K562 (cell line): ENCODE data around the gene NDUFA5. TPM values are rescaled to one million over a fixed set of nuclear protein-coding genes. Genes with fewer than 3 reads are reported as not detected.
A peak's percentile ranks its signal among the peaks of the same experiment; 100 is the strongest.

ENCODE experiments used
- ARID1B ChIP-seq: fragments of 450-650 bp; IDR thresholded peaks from 2 replicates; pipeline ENCODE4 v1.6.1; 2016; ENCODE audit warnings: antibody characterized with exemption, mild to moderate bottlenecking, inconsistent platforms
- BRCA1 ChIP-seq, 2 experiments: fragments of 450-650 bp in 1 of 2; sonication (generic) in 1 of 2; formaldehyde crosslinking in 1 of 2; IDR thresholded peaks; 2 replicates each; pipeline versions ENCODE4 v1.5.0 to v1.6.1; 2017 to 2020; ENCODE audit warnings: mild to moderate bottlenecking in 1 of 2, missing genetic modification reagents in 1 of 2
- CBFA2T2 ChIP-seq: fragments of 450-650 bp; conservative IDR thresholded peaks from 2 replicates; pipeline ENCODE4 v1.6.1; 2017; ENCODE audit warnings: mild to moderate bottlenecking
- CHD2 ChIP-seq: IDR thresholded peaks from 2 replicates; pipeline ENCODE4 v1.6.1; 2011; ENCODE audit warnings: low read depth, low read length
- GABPA ChIP-seq: fragments of 200-800 bp; sonication (Bioruptor generic); conservative IDR thresholded peaks from 2 replicates; pipeline ENCODE4 v1.6.1; 2016; ENCODE audit warnings: low read depth, missing genetic modification characterization, missing compliant biosample characterization
- GTF2F1 ChIP-seq: IDR thresholded peaks from 2 replicates; pipeline ENCODE4 v1.6.1; 2011; ENCODE audit warnings: low read depth, low read length, improper control_type of control experiment
- HMG20A ChIP-seq: fragments of 450-650 bp; formaldehyde crosslinking; conservative IDR thresholded peaks from 2 replicates; pipeline ENCODE4 v1.4.0; 2020; ENCODE audit warnings: mild to moderate bottlenecking, mixed read lengths
- HOXB6 ChIP-seq: fragments of 250-450 bp; sonication (Bioruptor Pico); IDR thresholded peaks from 2 replicates; pipeline ENCODE4 v1.5.1; 2022; ENCODE audit warnings: mild to moderate bottlenecking, borderline replicate concordance
- HSF4 ChIP-seq: fragments of 250-450 bp; sonication (Bioruptor Pico); IDR thresholded peaks from 2 replicates; pipeline ENCODE4 v2.1.2; 2022; ENCODE audit warnings: mild to moderate bottlenecking, moderate library complexity, borderline replicate concordance
- KAT7 ChIP-seq: sonication (generic); formaldehyde crosslinking; IDR thresholded peaks from 2 replicates; pipeline ENCODE4 v1.8.0; 2022; ENCODE audit warnings: missing genetic modification reagents, mild to moderate bottlenecking, borderline replicate concordance
- PHF8 ChIP-seq: fragments of 200-600 bp; sonication (generic); IDR thresholded peaks from 2 replicates; pipeline ENCODE4 v1.6.1; 2012; ENCODE audit warnings: mixed run types, mild to moderate bottlenecking, inconsistent platforms, low read length, moderate library complexity, borderline replicate concordance
- POU5F1 ChIP-seq: fragments of 150-350 bp; IDR thresholded peaks from 2 replicates; pipeline ENCODE4 v1.6.1; 2014; ENCODE audit warnings: borderline replicate concordance, low read length, low read depth, mild to moderate bottlenecking; ENCODE audit not compliant: partially characterized antibody
- RAD21 ChIP-seq, 2 experiments: fragments of 250-450 bp in 1 of 2; fragments of 450-650 bp in 1 of 2; sonication (Bioruptor Pico) in 1 of 2; formaldehyde crosslinking in 1 of 2; IDR thresholded peaks in 1 of 2; conservative IDR thresholded peaks in 1 of 2; 2 replicates each; pipeline versions ENCODE4 v1.4.0 to v1.8.0; 2020 to 2022; ENCODE audit warnings: mild to moderate bottlenecking in 2 of 2, moderate library complexity in 1 of 2
- RFX1 ChIP-seq: fragments of 450-650 bp; IDR thresholded peaks from 2 replicates; pipeline ENCODE4 v1.6.1; 2016; ENCODE audit warnings: mild to moderate bottlenecking, moderate library complexity
- ZBTB1 ChIP-seq: sonication (generic); formaldehyde crosslinking; IDR thresholded peaks from 2 replicates; pipeline ENCODE4 v1.8.1; 2023; ENCODE audit warnings: missing genetic modification reagents, low read depth, mild to moderate bottlenecking, borderline replicate concordance
- ZFP30 ChIP-seq: fragments of 250-450 bp; sonication (Bioruptor Pico); IDR thresholded peaks from 2 replicates; pipeline ENCODE4 v1.8.0; 2022; ENCODE audit warnings: moderate library complexity, mild to moderate bottlenecking, inconsistent platforms, borderline replicate concordance
- ZKSCAN3 ChIP-seq: fragments of 250-450 bp; sonication (Bioruptor Pico); IDR thresholded peaks from 2 replicates; pipeline ENCODE4 v1.4.0; 2020
- ZNF224 ChIP-seq: sonication (generic); formaldehyde crosslinking; IDR thresholded peaks from 2 replicates; pipeline ENCODE4 v1.8.0; 2022; ENCODE audit warnings: mild to moderate bottlenecking, missing genetic modification reagents
- ZNF316 ChIP-seq: fragments of 450-650 bp; IDR thresholded peaks from 2 replicates; pipeline ENCODE4 v1.6.1; 2016
- polyA plus RNA-seq, 8 experiments: library from polyadenylated mRNA; depleted of rRNA in 4 of 8; stranded (reverse) in 5 of 8; unstranded in 3 of 8; fragments of >200 nt; fragmentation: Nextera tagmentation in 2 of 8; fragmentation: Illumina TruSeq in 1 of 8; extraction: Ambion mirVana in 2 of 8; extraction: Trizol in 1 of 8; gene quantifications; 2 replicates each; pipeline versions ENCODE4 v1.2.1 to v1.2.3, GENCODE V29; 2011 to 2014; ENCODE audit warnings: inconsistent platforms in 1 of 8, missing spikeins in 1 of 8
- total RNA-seq, 7 experiments: library from RNA; depleted of rRNA in 6 of 7; stranded (reverse); fragments of >200 nt in 6 of 7; fragmentation: Illumina TruSeq in 2 of 7; extraction: Trizol in 2 of 7; gene quantifications; 2 replicates each; pipeline versions ENCODE4 v1.2.1 to v1.2.3, GENCODE V29; 2011 to 2021; ENCODE audit warnings: low replicate concordance in 1 of 7
- TF ChIP-seq, protein P1 (sequence below), 2 experiments: fragments of 450-650 bp; IDR thresholded peaks; 2 replicates each; pipeline ENCODE4 v1.6.1; 2016
- TF ChIP-seq, protein P2 (sequence below): fragments of 250-450 bp; sonication (Bioruptor Pico); IDR thresholded peaks from 2 replicates; pipeline ENCODE4 v1.4.0; 2020; ENCODE audit warnings: mild to moderate bottlenecking, moderate library complexity, borderline replicate concordance
- TF ChIP-seq, protein P3 (sequence below): fragments of 450-650 bp; IDR thresholded peaks from 2 replicates; pipeline ENCODE4 v1.6.1; 2018; ENCODE audit warnings: mild to moderate bottlenecking, low read depth; ENCODE audit not compliant: partially characterized antibody

NDUFA5 gene
- total and polyA plus RNA-seq, 9 of the 15 experiments (the other 6 are each of a cell fraction or from before 2014, with no cell fraction given) = 155 to 677 (median 269) TPM

DNA sequence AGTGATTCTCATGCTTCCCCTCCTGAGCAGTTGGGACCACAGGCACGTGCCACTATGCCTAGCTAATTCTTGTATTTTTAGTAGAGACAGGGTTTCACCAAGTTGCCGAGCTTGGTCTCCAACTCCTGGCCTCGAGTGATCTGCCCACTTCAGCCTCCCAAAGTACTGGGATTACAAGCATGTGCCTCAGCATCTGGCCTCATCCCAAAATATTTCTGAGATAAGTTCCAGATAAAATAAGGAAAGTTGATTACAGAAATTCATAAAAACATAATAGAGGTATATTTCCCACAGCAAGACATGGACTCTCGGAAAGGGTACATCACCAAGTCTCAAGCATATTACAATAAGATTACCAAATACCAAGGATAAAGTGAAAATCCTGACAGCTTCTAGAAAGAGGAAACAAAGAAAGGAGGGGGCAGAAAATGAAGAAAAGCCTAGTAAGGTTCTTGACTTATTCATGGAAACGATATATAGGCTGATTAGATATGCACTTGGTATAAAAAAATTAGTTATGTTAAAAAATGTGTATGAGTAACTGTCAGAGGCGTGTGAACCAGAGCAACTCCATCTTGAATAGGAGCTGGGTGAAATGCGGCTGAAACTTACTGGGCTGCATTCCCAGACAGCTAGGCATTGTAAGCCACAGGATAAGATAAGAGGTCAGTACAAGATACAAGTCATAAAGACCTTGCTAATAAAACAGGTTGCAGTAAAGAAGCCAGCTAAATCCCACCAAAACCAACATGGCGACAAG is 58.2 kb downstream of the NDUFA5 start (continued):
- no peak for TF ChIP-seq POU5F1
- TF ChIP-seq, protein P1, sequence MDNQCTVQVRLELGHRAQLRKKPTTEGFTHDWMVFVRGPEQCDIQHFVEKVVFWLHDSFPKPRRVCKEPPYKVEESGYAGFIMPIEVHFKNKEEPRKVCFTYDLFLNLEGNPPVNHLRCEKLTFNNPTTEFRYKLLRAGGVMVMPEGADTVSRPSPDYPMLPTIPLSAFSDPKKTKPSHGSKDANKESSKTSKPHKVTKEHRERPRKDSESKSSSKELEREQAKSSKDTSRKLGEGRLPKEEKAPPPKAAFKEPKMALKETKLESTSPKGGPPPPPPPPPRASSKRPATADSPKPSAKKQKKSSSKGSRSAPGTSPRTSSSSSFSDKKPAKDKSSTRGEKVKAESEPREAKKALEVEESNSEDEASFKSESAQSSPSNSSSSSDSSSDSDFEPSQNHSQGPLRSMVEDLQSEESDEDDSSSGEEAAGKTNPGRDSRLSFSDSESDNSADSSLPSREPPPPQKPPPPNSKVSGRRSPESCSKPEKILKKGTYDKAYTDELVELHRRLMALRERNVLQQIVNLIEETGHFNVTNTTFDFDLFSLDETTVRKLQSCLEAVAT (IDR thresholded peaks at IDR 0.05) = no peak
- TF ChIP-seq, protein P2, sequence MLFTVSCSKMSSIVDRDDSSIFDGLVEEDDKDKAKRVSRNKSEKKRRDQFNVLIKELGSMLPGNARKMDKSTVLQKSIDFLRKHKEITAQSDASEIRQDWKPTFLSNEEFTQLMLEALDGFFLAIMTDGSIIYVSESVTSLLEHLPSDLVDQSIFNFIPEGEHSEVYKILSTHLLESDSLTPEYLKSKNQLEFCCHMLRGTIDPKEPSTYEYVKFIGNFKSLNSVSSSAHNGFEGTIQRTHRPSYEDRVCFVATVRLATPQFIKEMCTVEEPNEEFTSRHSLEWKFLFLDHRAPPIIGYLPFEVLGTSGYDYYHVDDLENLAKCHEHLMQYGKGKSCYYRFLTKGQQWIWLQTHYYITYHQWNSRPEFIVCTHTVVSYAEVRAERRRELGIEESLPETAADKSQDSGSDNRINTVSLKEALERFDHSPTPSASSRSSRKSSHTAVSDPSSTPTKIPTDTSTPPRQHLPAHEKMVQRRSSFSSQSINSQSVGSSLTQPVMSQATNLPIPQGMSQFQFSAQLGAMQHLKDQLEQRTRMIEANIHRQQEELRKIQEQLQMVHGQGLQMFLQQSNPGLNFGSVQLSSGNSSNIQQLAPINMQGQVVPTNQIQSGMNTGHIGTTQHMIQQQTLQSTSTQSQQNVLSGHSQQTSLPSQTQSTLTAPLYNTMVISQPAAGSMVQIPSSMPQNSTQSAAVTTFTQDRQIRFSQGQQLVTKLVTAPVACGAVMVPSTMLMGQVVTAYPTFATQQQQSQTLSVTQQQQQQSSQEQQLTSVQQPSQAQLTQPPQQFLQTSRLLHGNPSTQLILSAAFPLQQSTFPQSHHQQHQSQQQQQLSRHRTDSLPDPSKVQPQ (CRISPR knock-in tag) = peak; percentile 90
- TF ChIP-seq HSF4 (CRISPR knock-in tag) = peak; percentile 96
- no peak for TF ChIP-seq ZNF224 (CRISPR knock-in tag)
- TF ChIP-seq, protein P3, sequence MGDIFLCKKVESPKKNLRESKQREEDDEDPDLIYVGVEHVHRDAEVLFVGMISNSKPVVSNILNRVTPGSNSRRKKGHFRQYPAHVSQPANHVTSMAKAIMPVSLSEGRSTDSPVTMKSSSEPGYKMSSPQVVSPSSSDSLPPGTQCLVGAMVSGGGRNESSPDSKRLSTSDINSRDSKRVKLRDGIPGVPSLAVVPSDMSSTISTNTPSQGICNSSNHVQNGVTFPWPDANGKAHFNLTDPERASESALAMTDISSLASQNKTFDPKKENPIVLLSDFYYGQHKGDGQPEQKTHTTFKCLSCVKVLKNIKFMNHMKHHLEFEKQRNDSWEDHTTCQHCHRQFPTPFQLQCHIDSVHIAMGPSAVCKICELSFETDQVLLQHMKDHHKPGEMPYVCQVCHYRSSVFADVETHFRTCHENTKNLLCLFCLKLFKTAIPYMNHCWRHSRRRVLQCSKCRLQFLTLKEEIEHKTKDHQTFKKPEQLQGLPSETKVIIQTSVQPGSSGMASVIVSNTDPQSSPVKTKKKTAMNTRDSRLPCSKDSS = no peak
- no peak for TF ChIP-seq ZFP30 (CRISPR knock-in tag)
- peak; percentile 80 for TF ChIP-seq ZKSCAN3 (CRISPR knock-in tag)
- TF ChIP-seq PHF8 = no peak
- TF ChIP-seq RFX1 = no peak
- peak; percentile 74; the same call in 1 of the 2 replicates for TF ChIP-seq HOXB6
- TF ChIP-seq CHD2 = no peak
- TF ChIP-seq KAT7 (CRISPR knock-in tag) = no peak
- no peak for TF ChIP-seq ZBTB1 (CRISPR knock-in tag)
- no peak for TF ChIP-seq GTF2F1
- TF ChIP-seq CBFA2T2 = no peak
- 0 out of 2 replicates have a peak, but pooled peaks have one; percentile 40 for TF ChIP-seq GABPA (tag)
- TF ChIP-seq BRCA1 (IDR thresholded peaks at IDR 0.05) = no peak
- TF ChIP-seq BRCA1 (CRISPR knock-in tag; IDR thresholded peaks at IDR 0.05) = no peak
- TF ChIP-seq ARID1B = no peak
- peak; percentile 84; the same call in 1 of the 2 replicates for TF ChIP-seq HMG20A
- no peak; a peak in 2 of 4 replicates for TF ChIP-seq RAD21 (CRISPR knock-in tag; conservative IDR thresholded peaks at IDR 0.05 in 1 of 2, IDR thresholded peaks at IDR 0.05 in 1 of 2)
- TF ChIP-seq ZNF316 = no peak
